ENCODE results near the gene TMEM244.

The TMEM244 gene

GRCh38 chr6:129849456-129849855, 11.7 kb downstream of the TMEM244 start:
- TF ChIP-seq CTCF (IDR thresholded peaks at IDR 0.05): no peak

GRCh38 chr6:129846761-129847160, 14.4 kb downstream of the TMEM244 start:
- no peak for TF ChIP-seq CTCF (IDR thresholded peaks at IDR 0.05)

GRCh38 chr6:129845696-129846095, 15.4 kb downstream of the TMEM244 start:
- TF ChIP-seq CTCF (IDR thresholded peaks at IDR 0.05): no peak

GRCh38 chr6:129844118-129844891, 16.8 kb downstream of the TMEM244 start:
- TF ChIP-seq CTCF (IDR thresholded peaks at IDR 0.05): no peak

DNA sequence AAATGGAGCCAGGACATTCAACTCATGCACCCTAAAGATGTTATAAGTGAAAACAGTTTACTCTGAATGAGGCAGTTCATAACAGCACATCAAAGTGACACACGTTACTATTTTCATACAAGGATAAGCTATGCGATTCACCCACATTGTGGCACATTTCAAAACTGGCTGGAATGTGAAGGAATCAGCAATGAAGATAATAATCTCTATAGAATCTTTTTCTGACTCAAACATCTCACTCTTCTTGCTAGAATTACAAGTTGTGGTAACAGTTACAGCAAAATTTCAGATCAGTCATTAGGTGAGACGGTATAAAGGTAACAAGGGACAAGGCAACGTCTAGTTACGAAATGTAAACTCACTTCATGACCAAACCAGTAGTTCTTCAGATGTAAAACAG, 17.5 kb downstream of the TMEM244 start:
- no peak for TF ChIP-seq CTCF (IDR thresholded peaks at IDR 0.05)

- TF ChIP-seq CTCF (IDR thresholded peaks at IDR 0.05): no peak
Observed at GRCh38 chr6:129842881-129843409, 18.2 kb downstream of the TMEM244 start.

DNA sequence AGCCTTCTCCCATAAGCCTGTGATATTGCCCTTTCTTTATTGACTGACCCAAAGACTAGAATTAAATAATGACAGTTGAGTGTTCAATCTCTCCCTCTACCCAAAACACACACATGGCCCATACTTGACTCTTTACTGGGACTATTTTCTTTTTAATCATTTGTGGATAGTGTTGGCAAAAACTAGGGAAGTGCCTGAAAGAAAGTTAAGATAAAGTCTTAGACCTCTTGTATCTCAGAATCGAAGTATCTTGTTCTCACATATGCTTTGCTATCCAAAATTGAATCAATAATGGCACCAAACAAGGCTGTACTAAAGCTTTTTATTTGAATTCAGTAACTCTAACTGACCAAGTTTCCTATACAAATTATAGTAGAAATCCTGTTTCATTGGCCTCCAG, 19.0 kb downstream of the TMEM244 start:
- no peak for TF ChIP-seq CTCF (IDR thresholded peaks at IDR 0.05)
